Activated T-helper 1 cell treated with anti-CD3 and anti-CD28 coated beads, Interleukin-2, amount 50 U/mL, for 16 hours (primary cell): ENCODE measurements around the gene PATJ.

Experiments
- DNase-seq, 2 donors: peaks; one replicate each; pipeline ENCODE4 v3.0.0-alpha.2; 2020; ENCODE audit warnings: low read depth in 1 of 2, low spot score in 1 of 2

The PATJ gene

DNA sequence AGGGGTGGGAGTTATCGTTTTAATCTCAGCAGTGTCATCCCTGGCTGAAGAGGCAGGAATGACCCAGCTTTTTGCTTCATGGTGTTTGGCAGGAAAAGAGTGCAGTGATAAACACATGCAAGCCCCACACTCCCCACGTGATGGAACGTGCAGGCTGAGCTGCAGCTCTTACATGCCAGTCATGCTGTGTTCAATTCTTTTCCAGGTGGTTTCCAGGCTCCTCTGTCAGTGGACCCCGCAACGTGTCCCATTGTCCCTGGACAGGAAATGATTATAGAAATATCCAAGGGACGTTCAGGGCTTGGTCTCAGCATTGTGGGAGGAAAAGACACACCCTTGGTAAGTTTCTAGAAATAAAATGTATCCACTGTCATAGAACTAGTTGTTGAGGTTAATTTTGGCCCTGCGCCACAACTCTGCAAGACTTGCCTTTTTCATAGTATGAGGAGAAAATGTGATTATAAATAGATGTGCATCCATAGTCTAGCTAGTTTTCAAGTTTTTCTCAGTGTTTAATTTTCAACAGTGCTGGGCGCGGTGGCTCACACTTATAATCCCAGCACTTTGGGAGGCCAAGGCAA is 342.1 kb downstream of the PATJ start:
- no peak for DNase-seq

GRCh38 chr1:62088439-62088838 is 346.2 kb downstream of the PATJ start:
- no peak for DNase-seq

DNA sequence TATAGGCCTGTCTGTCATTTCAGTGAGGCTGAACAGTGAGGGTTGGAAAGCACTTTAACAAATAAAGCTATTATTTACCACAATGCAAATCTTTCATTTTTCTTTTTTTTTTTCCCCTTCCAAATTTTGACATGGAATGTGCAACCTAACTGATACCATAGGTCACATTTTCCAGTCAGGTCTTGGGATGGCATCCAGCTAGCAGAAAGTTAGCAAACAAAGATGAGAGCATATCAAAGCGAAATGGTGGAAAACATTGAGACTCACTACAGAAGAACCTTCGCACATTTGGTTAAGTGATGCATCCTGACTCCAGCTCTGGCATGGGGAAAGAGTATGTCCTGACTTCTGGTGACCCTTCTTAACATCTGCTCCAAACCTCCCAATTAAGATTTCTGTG is 347.3 kb downstream of the PATJ start:
- no peak for DNase-seq

DNA sequence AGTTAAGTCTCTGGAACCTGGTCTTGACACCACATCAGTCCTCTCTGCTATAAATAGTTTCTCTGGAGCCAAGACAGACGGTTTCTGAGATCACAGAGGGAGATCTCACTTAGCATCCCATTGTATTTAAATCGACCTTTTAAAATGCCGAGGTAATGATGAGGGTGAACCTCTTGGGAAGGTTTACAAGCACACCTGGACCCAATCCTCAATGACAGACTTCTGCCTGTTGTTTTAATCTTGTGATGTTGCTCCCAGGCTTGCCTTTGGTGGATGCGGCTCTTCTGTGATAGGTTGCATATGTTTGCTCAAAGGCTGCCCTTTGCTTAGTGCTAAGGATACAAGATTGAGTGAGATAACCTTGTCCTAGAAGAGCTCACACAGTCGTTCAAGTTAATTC is 347.7 kb downstream of the PATJ start:
- no peak for DNase-seq

DNA sequence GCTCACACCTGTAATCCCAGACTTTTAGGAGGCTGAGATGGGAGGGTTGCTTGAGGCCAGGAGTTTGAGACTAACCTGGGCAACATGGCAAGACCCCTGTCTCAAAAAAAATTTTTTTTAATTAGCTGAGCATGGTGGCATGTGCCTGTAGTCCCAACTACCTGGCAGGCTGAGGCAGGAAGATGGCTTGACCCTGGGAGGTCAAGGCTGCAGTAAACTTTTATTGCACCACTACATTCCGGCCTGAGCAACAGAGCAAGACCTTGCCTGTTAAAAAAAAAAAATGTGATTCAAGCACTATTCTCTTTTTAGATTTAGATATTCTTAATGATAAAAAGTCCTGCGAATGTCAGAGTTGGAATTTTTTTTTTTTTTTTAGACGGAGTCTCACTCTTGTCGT is 349.8 kb downstream of the PATJ start:
- DNase-seq, result no peak

- DNase-seq, result no peak
Observed at GRCh38 chr1:62093261-62093660, 351.0 kb downstream of the PATJ start.

DNA sequence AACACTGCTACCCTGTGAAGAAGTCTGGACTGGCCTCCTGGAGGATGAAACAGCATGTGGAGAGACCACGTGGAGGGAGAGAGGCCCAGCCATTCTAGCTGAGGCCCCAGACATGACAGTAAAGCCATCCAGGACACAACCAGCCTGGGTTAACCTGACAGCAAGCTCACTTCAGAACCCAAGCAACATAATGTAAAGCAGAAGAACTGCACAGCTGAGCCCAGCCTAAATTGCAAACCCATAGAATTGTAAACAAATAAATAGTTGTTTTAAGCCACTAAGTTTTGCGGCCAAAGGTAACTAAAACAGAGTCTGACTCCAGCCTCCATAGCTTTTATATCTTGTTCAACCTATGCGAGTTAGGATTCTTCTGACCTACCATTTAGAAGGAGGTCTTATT is 355.2 kb downstream of the PATJ start:
- DNase-seq, result no peak

GRCh38 chr1:62100442-62100841 is 358.2 kb downstream of the PATJ start:
- DNase-seq, result no peak

DNA sequence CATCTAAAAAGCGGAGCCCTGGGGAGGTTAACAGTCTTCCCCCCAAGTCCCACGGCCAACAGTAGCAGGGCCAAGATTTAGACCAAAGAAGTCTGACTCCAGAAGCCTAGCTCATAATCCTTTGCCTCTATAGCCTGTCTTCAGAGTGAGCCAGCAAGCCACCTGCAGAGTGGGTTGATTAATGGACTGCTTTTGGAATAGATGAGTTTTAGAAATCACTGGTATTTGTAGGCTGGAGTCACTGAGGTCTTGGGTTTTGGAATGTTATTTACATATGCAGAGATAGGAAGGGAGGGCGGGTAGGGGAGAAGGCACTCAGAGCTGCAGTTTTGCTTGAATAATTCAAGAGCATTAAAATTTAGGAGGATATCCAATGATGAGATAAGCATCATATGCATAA is 361.6 kb downstream of the PATJ start:
- no peak for DNase-seq

- DNase-seq, result no peak
Observed at GRCh38 chr1:62107923-62108322, 365.6 kb downstream of the PATJ start.

DNA sequence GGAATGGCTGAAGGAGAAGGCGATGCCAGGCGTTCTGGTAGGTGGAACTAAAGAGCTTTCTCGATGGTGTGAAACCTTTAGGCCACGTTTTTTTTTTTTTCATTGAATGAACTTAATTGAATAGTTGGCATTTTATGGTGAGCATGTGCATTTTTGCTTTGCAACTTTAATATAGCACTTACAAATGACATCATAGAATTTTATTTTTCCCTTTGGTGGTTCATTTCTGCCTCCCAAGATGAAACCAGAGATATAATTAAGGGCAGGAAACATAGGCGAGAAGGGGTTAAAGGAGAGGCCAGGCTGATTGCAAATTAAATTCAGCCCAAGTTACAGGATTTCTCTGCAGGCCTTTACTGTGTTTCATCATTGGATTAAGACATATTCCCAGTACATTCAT is 366.8 kb downstream of the PATJ start:
- DNase-seq, result no peak

- DNase-seq, result no peak
Observed at GRCh38 chr1:62110198-62110817, 368.0 kb downstream of the PATJ start.

DNA sequence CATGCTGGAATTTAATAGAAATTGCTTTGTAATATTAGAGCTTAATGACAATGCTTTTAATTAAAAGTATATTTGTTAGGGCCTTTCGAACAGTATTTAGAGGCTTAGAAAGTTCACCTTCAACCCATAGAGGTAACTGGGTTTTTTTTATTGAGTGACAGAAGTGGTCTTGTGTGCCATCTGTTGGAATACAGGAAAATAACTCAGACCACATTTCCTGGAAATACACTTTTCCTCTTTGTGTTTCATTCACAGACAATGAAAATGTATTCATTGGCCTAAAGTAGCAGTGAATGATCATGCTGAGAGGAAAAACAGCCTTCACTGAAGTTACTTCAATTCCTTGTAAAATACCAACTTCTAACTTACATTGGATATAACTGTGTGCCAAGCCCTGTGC is 368.8 kb downstream of the PATJ start:
- no peak for DNase-seq

GRCh38 chr1:62113507-62113906 is 371.2 kb downstream of the PATJ start:
- no peak for DNase-seq

GRCh38 chr1:62117018-62117750 is 374.9 kb downstream of the PATJ start:
- DNase-seq, result no peak

GRCh38 chr1:62126579-62127290 is 384.5 kb downstream of the PATJ start:
- no peak for DNase-seq

GRCh38 chr1:62128745-62129144 is 386.5 kb downstream of the PATJ start:
- no peak for DNase-seq

GRCh38 chr1:62131093-62131725 is 388.9 kb downstream of the PATJ start:
- DNase-seq, result no peak

- no peak for DNase-seq
Observed at GRCh38 chr1:62138029-62138428, 395.7 kb downstream of the PATJ start.

GRCh38 chr1:62139410-62139809 is 397.1 kb downstream of the PATJ start:
- no peak for DNase-seq

GRCh38 chr1:62140666-62141065 is 398.4 kb downstream of the PATJ start:
- DNase-seq, result no peak

DNA sequence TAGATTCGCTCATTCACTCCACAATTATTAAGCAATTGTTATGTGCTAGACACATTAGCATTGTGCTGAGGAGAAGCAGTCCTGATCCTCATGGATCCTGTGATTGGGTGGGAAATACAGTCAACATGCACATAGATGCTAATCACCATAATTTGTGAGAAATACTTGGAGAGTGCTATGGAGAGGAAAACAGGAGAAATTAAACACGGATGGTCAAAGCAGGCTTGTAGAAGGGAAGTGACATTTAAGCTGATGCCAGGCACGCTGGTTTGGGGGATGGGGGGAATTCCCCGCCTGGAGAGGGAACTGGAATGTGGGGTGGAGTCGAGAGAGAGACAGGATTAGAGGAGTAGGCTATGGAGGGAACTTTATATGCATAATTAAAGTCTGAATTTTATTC is 400.2 kb downstream of the PATJ start:
- DNase-seq, result no peak
